Measurements from ENCODE around the gene PSMB8.

Gene PSMB8

DNA sequence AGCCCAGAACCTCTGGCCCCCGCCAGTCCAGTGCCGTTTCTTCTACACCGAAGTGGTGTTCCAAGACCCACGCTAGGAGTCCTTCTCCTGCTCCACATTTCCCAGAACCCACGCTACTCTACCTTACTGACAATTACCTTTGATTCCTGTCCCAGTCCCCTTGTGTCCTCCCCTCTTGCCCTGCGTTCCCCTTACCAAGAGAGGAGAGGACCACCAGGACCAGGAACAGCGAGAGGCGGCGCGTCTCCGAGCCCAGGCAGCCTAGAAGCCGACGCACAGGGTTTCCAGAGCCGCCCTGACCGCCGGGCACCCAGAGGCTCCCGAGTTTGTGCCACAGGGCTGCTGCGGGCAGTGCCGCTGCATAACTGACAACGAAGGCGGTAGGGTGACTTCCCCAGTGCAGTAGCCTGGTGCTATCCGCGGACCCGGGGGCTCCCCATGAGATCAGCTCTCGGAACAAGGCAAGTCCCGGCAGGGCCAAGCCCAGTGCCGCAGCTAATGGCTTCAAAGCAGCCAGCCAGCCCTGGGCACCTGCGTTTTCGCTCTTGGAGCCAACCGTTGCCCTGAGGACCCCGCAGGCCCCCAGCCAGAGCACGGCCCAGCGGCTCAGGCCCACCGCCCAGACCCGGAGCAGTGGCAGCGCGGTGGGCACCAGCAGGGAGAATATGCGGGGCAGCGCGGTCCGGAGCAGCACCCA is 9.1 kb upstream of the PSMB8 start:
- Histone ChIP-seq H3K4me3 (replicated peaks; ENCODE audit: insufficient read depth, low read length) (peak overlapping the region; percentile 73), H3K27ac (replicated peaks) (peak overlapping the region; percentile 72), H3K27me3 (ENCODE audit: insufficient read depth, poor library complexity, severe bottlenecking) (no peaks in the 10 kb centered on the region)
- peak in 1 of 2 experiments; percentile 57 for DNase-seq (ENCODE audit: low read depth in 1 of 2, low spot score in 1 of 2)
- TF ChIP-seq, protein P1, sequence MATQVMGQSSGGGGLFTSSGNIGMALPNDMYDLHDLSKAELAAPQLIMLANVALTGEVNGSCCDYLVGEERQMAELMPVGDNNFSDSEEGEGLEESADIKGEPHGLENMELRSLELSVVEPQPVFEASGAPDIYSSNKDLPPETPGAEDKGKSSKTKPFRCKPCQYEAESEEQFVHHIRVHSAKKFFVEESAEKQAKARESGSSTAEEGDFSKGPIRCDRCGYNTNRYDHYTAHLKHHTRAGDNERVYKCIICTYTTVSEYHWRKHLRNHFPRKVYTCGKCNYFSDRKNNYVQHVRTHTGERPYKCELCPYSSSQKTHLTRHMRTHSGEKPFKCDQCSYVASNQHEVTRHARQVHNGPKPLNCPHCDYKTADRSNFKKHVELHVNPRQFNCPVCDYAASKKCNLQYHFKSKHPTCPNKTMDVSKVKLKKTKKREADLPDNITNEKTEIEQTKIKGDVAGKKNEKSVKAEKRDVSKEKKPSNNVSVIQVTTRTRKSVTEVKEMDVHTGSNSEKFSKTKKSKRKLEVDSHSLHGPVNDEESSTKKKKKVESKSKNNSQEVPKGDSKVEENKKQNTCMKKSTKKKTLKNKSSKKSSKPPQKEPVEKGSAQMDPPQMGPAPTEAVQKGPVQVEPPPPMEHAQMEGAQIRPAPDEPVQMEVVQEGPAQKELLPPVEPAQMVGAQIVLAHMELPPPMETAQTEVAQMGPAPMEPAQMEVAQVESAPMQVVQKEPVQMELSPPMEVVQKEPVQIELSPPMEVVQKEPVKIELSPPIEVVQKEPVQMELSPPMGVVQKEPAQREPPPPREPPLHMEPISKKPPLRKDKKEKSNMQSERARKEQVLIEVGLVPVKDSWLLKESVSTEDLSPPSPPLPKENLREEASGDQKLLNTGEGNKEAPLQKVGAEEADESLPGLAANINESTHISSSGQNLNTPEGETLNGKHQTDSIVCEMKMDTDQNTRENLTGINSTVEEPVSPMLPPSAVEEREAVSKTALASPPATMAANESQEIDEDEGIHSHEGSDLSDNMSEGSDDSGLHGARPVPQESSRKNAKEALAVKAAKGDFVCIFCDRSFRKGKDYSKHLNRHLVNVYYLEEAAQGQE (IDR thresholded peaks at IDR 0.05; ENCODE audit: insufficient replicate concordance, low read depth) = no peak
- no peak for TF ChIP-seq SPI1 (IDR thresholded peaks at IDR 0.05; ENCODE audit: borderline replicate concordance, low read depth)
- TF ChIP-seq GABPA (IDR thresholded peaks at IDR 0.05; ENCODE audit: low read depth) = no peak
- TF ChIP-seq, protein P2, sequence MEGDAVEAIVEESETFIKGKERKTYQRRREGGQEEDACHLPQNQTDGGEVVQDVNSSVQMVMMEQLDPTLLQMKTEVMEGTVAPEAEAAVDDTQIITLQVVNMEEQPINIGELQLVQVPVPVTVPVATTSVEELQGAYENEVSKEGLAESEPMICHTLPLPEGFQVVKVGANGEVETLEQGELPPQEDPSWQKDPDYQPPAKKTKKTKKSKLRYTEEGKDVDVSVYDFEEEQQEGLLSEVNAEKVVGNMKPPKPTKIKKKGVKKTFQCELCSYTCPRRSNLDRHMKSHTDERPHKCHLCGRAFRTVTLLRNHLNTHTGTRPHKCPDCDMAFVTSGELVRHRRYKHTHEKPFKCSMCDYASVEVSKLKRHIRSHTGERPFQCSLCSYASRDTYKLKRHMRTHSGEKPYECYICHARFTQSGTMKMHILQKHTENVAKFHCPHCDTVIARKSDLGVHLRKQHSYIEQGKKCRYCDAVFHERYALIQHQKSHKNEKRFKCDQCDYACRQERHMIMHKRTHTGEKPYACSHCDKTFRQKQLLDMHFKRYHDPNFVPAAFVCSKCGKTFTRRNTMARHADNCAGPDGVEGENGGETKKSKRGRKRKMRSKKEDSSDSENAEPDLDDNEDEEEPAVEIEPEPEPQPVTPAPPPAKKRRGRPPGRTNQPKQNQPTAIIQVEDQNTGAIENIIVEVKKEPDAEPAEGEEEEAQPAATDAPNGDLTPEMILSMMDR (IDR thresholded peaks at IDR 0.05; ENCODE audit: insufficient read depth, low read length) = no peak
- no peak for TF ChIP-seq POLR2AphosphoS5 (IDR thresholded peaks at IDR 0.05; ENCODE audit: low read depth)

DNA sequence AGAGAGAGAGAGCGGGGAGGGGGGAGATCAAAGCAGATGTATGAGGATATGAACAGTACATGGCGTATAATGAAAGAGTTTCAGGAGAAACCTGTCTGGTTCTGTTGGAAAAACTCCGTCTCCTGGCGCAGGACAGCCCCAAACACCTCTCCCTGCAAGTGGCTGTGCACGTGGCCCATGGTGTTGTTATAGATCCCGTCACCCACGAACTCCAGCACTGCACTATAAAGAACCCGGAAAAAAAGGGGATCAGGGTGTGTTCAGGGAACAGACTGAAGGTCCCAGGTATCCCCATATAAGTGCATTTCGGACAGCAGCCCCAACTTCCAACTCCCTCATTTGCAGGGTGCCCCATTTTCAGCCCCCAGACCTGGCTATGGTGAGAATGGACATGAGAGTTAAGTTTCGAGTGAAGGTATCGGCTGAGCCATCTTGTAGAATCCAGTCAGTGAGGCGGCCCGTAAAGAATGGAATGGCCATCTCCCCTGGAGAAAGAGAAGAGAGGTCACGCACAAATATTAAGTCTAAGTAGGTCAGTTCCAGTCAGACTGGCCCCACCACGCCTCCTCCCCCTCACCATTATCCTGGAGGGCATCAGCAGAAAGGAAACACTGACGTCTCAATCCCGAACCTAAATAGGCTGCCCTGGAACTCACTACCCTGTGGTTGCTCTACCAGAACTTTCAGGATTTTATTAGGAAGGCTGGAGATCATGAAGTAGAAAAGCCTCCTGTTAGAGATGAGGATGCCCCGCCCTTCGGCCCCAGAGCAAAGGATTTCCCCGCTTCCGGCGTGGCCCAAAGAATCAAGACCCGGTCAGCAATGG is 8.4 kb upstream of the PSMB8 start:
- Histone ChIP-seq H3K4me3 (replicated peaks; ENCODE audit: insufficient read depth, low read length) (peak overlapping the region; percentile 73), H3K27me3 (ENCODE audit: insufficient read depth, poor library complexity, severe bottlenecking) (no peaks in the 10 kb centered on the region), H3K27ac (replicated peaks) (no peak overlapping the region; the same call in 1 of the 2 replicates)
- TF ChIP-seq, protein P1 (IDR thresholded peaks at IDR 0.05; ENCODE audit: insufficient replicate concordance, low read depth) = no peak
- TF ChIP-seq SPI1 (IDR thresholded peaks at IDR 0.05; ENCODE audit: borderline replicate concordance, low read depth) (no peak), POLR2AphosphoS5 (IDR thresholded peaks at IDR 0.05; ENCODE audit: low read depth) (no peak), GABPA (IDR thresholded peaks at IDR 0.05; ENCODE audit: low read depth) (no peak)
- TF ChIP-seq, protein P2 (IDR thresholded peaks at IDR 0.05; ENCODE audit: insufficient read depth, low read length) = no peak
- DNase-seq (ENCODE audit: low read depth in 1 of 2, low spot score in 1 of 2) = no peak

DNA sequence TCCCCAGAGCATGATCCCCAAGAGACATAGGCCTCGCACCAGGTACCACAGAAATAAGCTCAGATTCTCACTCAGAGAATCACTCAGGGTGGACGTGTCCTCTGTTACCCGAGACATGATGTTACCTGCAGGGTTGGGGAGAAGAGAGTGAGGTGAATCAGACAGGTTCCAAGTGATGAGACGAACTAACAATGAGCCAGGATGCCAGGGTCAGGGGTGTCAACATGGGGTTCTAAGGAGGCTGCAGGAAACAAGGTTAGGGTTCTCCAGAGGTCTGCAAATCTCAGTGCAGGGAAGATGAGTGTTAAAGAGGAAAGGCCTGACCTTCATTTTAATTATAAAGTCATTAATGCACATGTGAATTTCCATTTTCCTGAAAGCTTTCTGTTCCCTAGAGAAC is 7.2 kb upstream of the PSMB8 start:
- Histone ChIP-seq H3K4me3 (replicated peaks; ENCODE audit: insufficient read depth, low read length) (no peak overlapping the region), H3K27ac (replicated peaks) (no peak overlapping the region), H3K27me3 (ENCODE audit: insufficient read depth, poor library complexity, severe bottlenecking) (no peaks in the 10 kb centered on the region)
- TF ChIP-seq, protein P1 (IDR thresholded peaks at IDR 0.05; ENCODE audit: insufficient replicate concordance, low read depth) = no peak
- TF ChIP-seq POLR2AphosphoS5 (IDR thresholded peaks at IDR 0.05; ENCODE audit: low read depth) (no peak), SPI1 (IDR thresholded peaks at IDR 0.05; ENCODE audit: borderline replicate concordance, low read depth) (no peak), GABPA (IDR thresholded peaks at IDR 0.05; ENCODE audit: low read depth) (no peak)
- TF ChIP-seq, protein P2 (IDR thresholded peaks at IDR 0.05; ENCODE audit: insufficient read depth, low read length) = no peak
- DNase-seq (ENCODE audit: low read depth in 1 of 2, low spot score in 1 of 2) = no peak

Data from HL-60 (cell line).